ENCODE data around the gene MCUB. TPM values are rescaled to one million over a fixed set of nuclear protein-coding genes. Genes with fewer than 3 reads are reported as not detected.
"Not testable (repeated sequence)": the region's sequence is repeated elsewhere in the genome, so short reads cannot be mapped to it uniquely, and the experiment has no call there.

The MCUB gene
- polyA plus RNA-seq, 3 donors: 117 to 125 (median 123) TPM

GRCh38 chr4:109554971-109555370 lies 5.1 kb upstream of the MCUB start:
- no peak overlapping the region for H3K27ac Mint-ChIP-seq
- no peak for TF ChIP-seq CTCF (IDR thresholded peaks at IDR 0.05)
- no peak overlapping the region for H3K4me2 ChIP-seq (replicated peaks; ENCODE audit: extremely low read depth, low read length, poor library complexity, severe bottlenecking)
- no peak overlapping the region for H3K4me3 Mint-ChIP-seq
- H3K4me3 ChIP-seq (replicated peaks in 1 of 3; ENCODE audit: low read depth in 2 of 3, low read length in 3 of 3): no peak overlapping the region
- peaks cover 5 to 10% of the 10 kb centered on the region in 2 donors for H3K4me1 ChIP-seq (ENCODE audit: control insufficient read depth in 1 of 2, insufficient read depth in 2 of 2, low read length in 2 of 2)
- peaks cover 21% of the 10 kb centered on the region for H3K4me1 Mint-ChIP-seq
- DNase-seq: no peak
- intact Hi-C loops (cut with micrococcal nuclease): no loop called here
- H3K27me3 Mint-ChIP-seq (ENCODE audit: low read depth in 3 of 3): peaks cover 3 to 8% (median 4%) of the 10 kb centered on the region in 3 donors
- peaks cover 3 to 11% (median 6%) of the 10 kb centered on the region in 7 donors for H3K9me3 Mint-ChIP-seq
- H2AFZ ChIP-seq (ENCODE audit: insufficient read depth, low read depth, low read length, poor library complexity, severe bottlenecking): no peak overlapping the region
- H3K79me2 ChIP-seq (ENCODE audit: insufficient read depth, low read length): no peaks in the 10 kb centered on the region
- no peaks in the 10 kb centered on the region for H3K36me3 ChIP-seq (replicated peaks in 1 of 2; ENCODE audit: control insufficient read depth in 1 of 2, insufficient read depth in 2 of 2, low read length in 2 of 2)
- peaks cover 3 to 5% of the 10 kb centered on the region in 2 donors for H3K9me3 ChIP-seq (replicated peaks in 1 of 2; ENCODE audit: control insufficient read depth in 1 of 2, insufficient read depth in 1 of 2, low read length in 2 of 2)
- no peak overlapping the region for H3K27ac ChIP-seq (ENCODE audit: low read depth in 1 of 2, low read length in 2 of 2)
- peaks cover 26% of the 10 kb centered on the region in 2 donors for H3K36me3 Mint-ChIP-seq
- no peaks in the 10 kb centered on the region for H3K27me3 ChIP-seq (ENCODE audit: control insufficient read depth in 2 of 2, insufficient read depth in 2 of 2, low read length in 2 of 2)
- no peak overlapping the region for H3K9ac ChIP-seq (ENCODE audit: insufficient read depth, low read length, poor library complexity, severe bottlenecking)
- WGBS (ENCODE audit: insufficient coverage): 100% methylated on average over 1 of the region's 3 CpGs
- no peaks in the 10 kb centered on the region for H4K20me1 ChIP-seq (ENCODE audit: insufficient read depth, low read length)

DNA sequence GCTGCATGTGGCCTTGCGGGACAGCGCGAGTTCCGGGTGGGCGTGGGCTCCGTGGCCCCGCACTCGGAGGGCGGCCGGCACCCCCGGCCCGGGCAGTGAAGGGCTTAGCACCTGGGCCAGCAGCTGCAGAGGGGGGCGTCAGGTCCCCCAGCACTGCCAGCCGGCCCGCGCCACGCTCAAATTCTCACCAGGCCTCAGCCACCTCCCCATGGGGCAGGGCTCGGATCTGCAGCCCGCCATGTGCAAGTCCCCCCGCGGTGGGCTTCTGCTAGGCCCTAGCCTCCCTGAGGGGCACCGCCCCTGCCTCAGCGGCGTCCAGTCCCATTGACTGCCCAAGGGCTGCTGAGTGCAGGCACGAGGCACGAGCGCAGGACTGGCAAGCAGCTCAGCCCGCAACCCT lies 2.6 kb upstream of the MCUB start:
- no peak overlapping the region for H3K4me2 ChIP-seq (replicated peaks; ENCODE audit: extremely low read depth, low read length, poor library complexity, severe bottlenecking)
- Mint-ChIP-seq H3K27ac (no peak overlapping the region), H3K4me1 (peaks cover 33% of the 10 kb centered on the region), H3K9me3 (peaks cover 3 to 11% (median 6%) of the 10 kb centered on the region in 7 donors), H3K36me3 (peaks cover 17 to 21% of the 10 kb centered on the region in 2 donors), H3K4me3 (no peak overlapping the region), H3K27me3 (ENCODE audit: low read depth in 3 of 3) (peaks cover 3 to 6% (median 4%) of the 10 kb centered on the region in 3 donors)
- 99% methylated on average over 21 of the region's 28 CpGs for WGBS (ENCODE audit: insufficient coverage)
- peaks cover 20% of the 10 kb centered on the region for H3K79me2 ChIP-seq (ENCODE audit: insufficient read depth, low read length)
- H3K27me3 ChIP-seq (ENCODE audit: control insufficient read depth in 2 of 2, insufficient read depth in 2 of 2, low read length in 2 of 2): no peaks in the 10 kb centered on the region
- H3K4me3 ChIP-seq (replicated peaks in 1 of 3; ENCODE audit: low read depth in 2 of 3, low read length in 3 of 3): no peak overlapping the region
- H4K20me1 ChIP-seq (ENCODE audit: insufficient read depth, low read length): peaks cover 11% of the 10 kb centered on the region
- intact Hi-C loops (cut with micrococcal nuclease): no loop called here
- H2AFZ ChIP-seq (ENCODE audit: insufficient read depth, low read depth, low read length, poor library complexity, severe bottlenecking): no peak overlapping the region
- H3K4me1 ChIP-seq (ENCODE audit: control insufficient read depth in 1 of 2, insufficient read depth in 2 of 2, low read length in 2 of 2): peaks cover 21 to 25% of the 10 kb centered on the region in 2 donors
- no peak for DNase-seq
- H3K27ac ChIP-seq (ENCODE audit: low read depth in 1 of 2, low read length in 2 of 2): no peak overlapping the region
- no peaks in the 10 kb centered on the region for H3K36me3 ChIP-seq (replicated peaks in 1 of 2; ENCODE audit: control insufficient read depth in 1 of 2, insufficient read depth in 2 of 2, low read length in 2 of 2)
- no peak overlapping the region for H3K9ac ChIP-seq (ENCODE audit: insufficient read depth, low read length, poor library complexity, severe bottlenecking)
- TF ChIP-seq CTCF (IDR thresholded peaks at IDR 0.05): no peak
- H3K9me3 ChIP-seq (replicated peaks in 1 of 2; ENCODE audit: control insufficient read depth in 1 of 2, insufficient read depth in 1 of 2, low read length in 2 of 2): peaks cover 3 to 5% of the 10 kb centered on the region in 2 donors

GRCh38 chr4:109558095-109558494 lies 2.0 kb upstream of the MCUB start:
- H2AFZ ChIP-seq (ENCODE audit: insufficient read depth, low read depth, low read length, poor library complexity, severe bottlenecking); H3K27ac Mint-ChIP-seq; DNase-seq; H3K27me3 ChIP-seq (ENCODE audit: control insufficient read depth in 2 of 2, insufficient read depth in 2 of 2, low read length in 2 of 2); H3K36me3 ChIP-seq (replicated peaks in 1 of 2; ENCODE audit: control insufficient read depth in 1 of 2, insufficient read depth in 2 of 2, low read length in 2 of 2); H3K27ac ChIP-seq (ENCODE audit: low read depth in 1 of 2, low read length in 2 of 2); H3K9me3 ChIP-seq (replicated peaks in 1 of 2; ENCODE audit: control insufficient read depth in 1 of 2, insufficient read depth in 1 of 2, low read length in 2 of 2); H3K4me3 ChIP-seq (replicated peaks in 1 of 3; ENCODE audit: low read depth in 2 of 3, low read length in 3 of 3); H3K4me2 ChIP-seq (replicated peaks; ENCODE audit: extremely low read depth, low read length, poor library complexity, severe bottlenecking); intact Hi-C loops (cut with micrococcal nuclease); H3K9ac ChIP-seq (ENCODE audit: insufficient read depth, low read length, poor library complexity, severe bottlenecking); H3K27me3 Mint-ChIP-seq (ENCODE audit: low read depth in 3 of 3); H3K4me3 Mint-ChIP-seq: not testable (repeated sequence)
- Histone ChIP-seq H3K4me1 (ENCODE audit: control insufficient read depth in 1 of 2, insufficient read depth in 2 of 2, low read length in 2 of 2) (peaks cover 23 to 31% of the 10 kb centered on the region in 2 donors), H4K20me1 (ENCODE audit: insufficient read depth, low read length) (peaks cover 17% of the 10 kb centered on the region), H3K79me2 (ENCODE audit: insufficient read depth, low read length) (peaks cover 26% of the 10 kb centered on the region)
- 97% methylated on average over 4 of the region's 6 CpGs for WGBS (ENCODE audit: insufficient coverage)
- Mint-ChIP-seq H3K36me3 (peaks cover 17 to 22% of the 10 kb centered on the region in 2 donors), H3K9me3 (peaks cover 3 to 11% (median 6%) of the 10 kb centered on the region in 7 donors), H3K4me1 (peaks cover 39% of the 10 kb centered on the region)

All from CD14-positive monocyte (primary cell).